IPS DF 4.7 (cell line): ENCODE results near the gene HOXD4.

Source experiments
- DNase-seq: peaks from one replicate; pipeline ENCODE4 v3.0.0-alpha.2; 2013; ENCODE audit warnings: low spot score; ENCODE audit errors: extremely low read depth

The HOXD4 gene

GRCh38 chr2:176139661-176140512 is 11.5 kb upstream of the HOXD4 start:
- DNase-seq: no peak

- DNase-seq: no peak
Observed at GRCh38 chr2:176140513-176141317, 10.6 kb upstream of the HOXD4 start.

GRCh38 chr2:176142281-176142680 is 9.1 kb upstream of the HOXD4 start:
- DNase-seq: no peak

- DNase-seq: no peak
Observed at GRCh38 chr2:176145085-176145969, 6.0 kb upstream of the HOXD4 start.

- DNase-seq: no peak
Observed at GRCh38 chr2:176146101-176146500, 5.2 kb upstream of the HOXD4 start.

GRCh38 chr2:176146645-176147044 is 4.7 kb upstream of the HOXD4 start:
- no peak for DNase-seq

- no peak for DNase-seq
Observed at GRCh38 chr2:176147210-176147799, 4.0 kb upstream of the HOXD4 start.

- DNase-seq: no peak
Observed at GRCh38 chr2:176147800-176148496, 3.4 kb upstream of the HOXD4 start.

- DNase-seq: no peak
Observed at GRCh38 chr2:176148751-176149421, 2.5 kb upstream of the HOXD4 start.

- DNase-seq: no peak
Observed at GRCh38 chr2:176149481-176149938, 1.8 kb upstream of the HOXD4 start.

- DNase-seq: no peak
Observed at GRCh38 chr2:176149939-176150583, 1.3 kb upstream of the HOXD4 start.

- no peak for DNase-seq
Observed at GRCh38 chr2:176150584-176151441, 537 bp upstream of the HOXD4 start.

GRCh38 chr2:176152350-176153181 is 1.2 kb downstream of the HOXD4 start:
- no peak for DNase-seq

- no peak for DNase-seq
Observed at GRCh38 chr2:176154576-176155252, 3.4 kb downstream of the HOXD4 start.

GRCh38 chr2:176155356-176156044 is 4.2 kb downstream of the HOXD4 start:
- DNase-seq: no peak

GRCh38 chr2:176156301-176156806 is 5.0 kb downstream of the HOXD4 start:
- DNase-seq: no peak
